Activated CD4-positive, alpha-beta T cell treated with anti-CD3 and anti-CD28 coated beads for 24 hours (primary cell): ENCODE results near the gene RNF227.
"Not testable (repeated sequence)": the region's sequence is repeated elsewhere in the genome, so short reads cannot be mapped to it uniquely, and the experiment has no call there.

Experiments
- DNase-seq, 2 donors: peaks; one replicate each; pipeline ENCODE4 v3.0.0-alpha.2; 2020; ENCODE audit warnings: low read depth in 2 of 2

The RNF227 gene

DNA sequence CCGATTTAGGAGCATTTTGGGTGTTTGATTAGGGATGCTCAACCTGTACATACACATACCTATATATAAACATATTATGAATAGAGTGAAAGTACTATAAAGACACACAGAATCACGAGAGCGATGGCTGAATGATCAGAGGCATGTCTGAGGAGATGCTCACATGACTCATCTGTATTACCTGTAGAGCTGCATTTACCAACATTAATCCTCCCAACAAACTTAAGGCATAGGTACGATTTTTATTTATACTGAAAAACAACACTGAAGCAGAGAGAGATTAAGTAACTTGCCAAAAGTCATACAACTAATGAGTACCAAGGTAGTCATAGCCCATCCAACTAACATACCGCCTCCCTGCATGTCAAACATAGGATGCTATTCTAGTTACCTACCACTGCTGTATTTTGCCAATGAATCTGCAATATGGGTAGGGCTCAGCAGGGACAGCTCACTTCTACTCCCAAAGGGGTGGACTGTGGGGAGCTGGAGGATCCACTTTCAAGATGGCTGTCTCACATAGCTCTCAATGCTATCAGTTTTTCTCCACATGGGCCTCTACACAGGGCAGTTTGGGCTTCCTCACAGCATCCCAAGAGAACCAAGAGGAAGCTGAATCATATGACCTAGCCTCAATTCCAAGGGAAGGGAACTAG is 51.0 kb downstream of the RNF227 start:
- DNase-seq: no peak

- not testable (repeated sequence) for DNase-seq
Observed at GRCh38 chr17:7864384-7864783, 51.7 kb downstream of the RNF227 start.
